Neuronal stem cell (in vitro differentiated cells): Measurements from ENCODE around the gene OLFM2.
"Not testable (repeated sequence)": the region's sequence is repeated elsewhere in the genome, so short reads cannot be mapped to it uniquely, and the experiment has no call there.

ENCODE experiments used
- DNase-seq: peaks from one replicate; pipeline ENCODE4 v3.0.0-alpha.2; 2013; ENCODE audit warnings: low spot score
- H2AFZ ChIP-seq: one replicate; pipeline ENCODE4 v1.6.1; 2013; ENCODE audit warnings: mild to moderate bottlenecking, low read length, inconsistent platforms
- H2AK5ac ChIP-seq: 2 replicates; pipeline ENCODE4 v1.6.1; 2013; ENCODE audit warnings: low read depth, mild to moderate bottlenecking, inconsistent platforms, low read length, moderate library complexity, mixed read lengths
- H2BK120ac ChIP-seq: 2 replicates; pipeline ENCODE4 v1.6.1; 2013; ENCODE audit warnings: low read depth, mild to moderate bottlenecking, inconsistent platforms, low read length, moderate library complexity, mixed read lengths
- H2BK12ac ChIP-seq: one replicate; pipeline ENCODE4 v1.6.1; 2013; ENCODE audit warnings: low read length, inconsistent platforms
- H2BK15ac ChIP-seq: 2 replicates; pipeline ENCODE4 v1.6.1; 2013; ENCODE audit warnings: mild to moderate bottlenecking, low read length, inconsistent platforms, mixed read lengths
- H2BK5ac ChIP-seq: one replicate; pipeline ENCODE4 v1.6.1; 2013; ENCODE audit warnings: inconsistent platforms, mild to moderate bottlenecking, low read length, moderate library complexity
- H3K14ac ChIP-seq: one replicate; pipeline ENCODE4 v1.6.1; 2013; ENCODE audit warnings: low read length, inconsistent platforms
- H3K18ac ChIP-seq: 2 replicates; pipeline ENCODE4 v1.6.1; 2013; ENCODE audit warnings: low read length, inconsistent platforms
- H3K23ac ChIP-seq: 2 replicates; pipeline ENCODE4 v1.6.1; 2013; ENCODE audit warnings: low read depth, mild to moderate bottlenecking, mixed read lengths, low read length, inconsistent platforms; ENCODE audit not compliant: poor library complexity
- H3K27ac ChIP-seq: replicated peaks from 3 replicates; pipeline ENCODE4 v1.5.1; 2013; ENCODE audit warnings: low read length, inconsistent platforms
- H3K27me3 ChIP-seq, 3 experiments: 2 replicates each; pipeline ENCODE4 v1.6.1; 2013; ENCODE audit warnings: low read length in 3 of 3, mild to moderate bottlenecking in 2 of 3, inconsistent platforms in 1 of 3, low read depth in 1 of 3, mixed read lengths in 1 of 3, moderate library complexity in 1 of 3; ENCODE audit not compliant: control insufficient read depth in 3 of 3, insufficient read depth in 3 of 3
- H3K36me3 ChIP-seq, 2 donors: replicated peaks in 1 of 2; 2 replicates each; pipeline ENCODE4 v1.6.1; 2013; ENCODE audit warnings: low read length in 2 of 2; ENCODE audit not compliant: control insufficient read depth in 2 of 2, insufficient read depth in 2 of 2
- H3K4ac ChIP-seq: 2 replicates; pipeline ENCODE4 v1.6.1; 2013; ENCODE audit warnings: inconsistent platforms, mild to moderate bottlenecking, low read length, moderate library complexity
- H3K4me1 ChIP-seq, 2 donors: 1 replicate in 1 of 2; 2 replicates in 1 of 2; pipeline ENCODE4 v1.6.1; 2013; ENCODE audit warnings: low read length in 2 of 2, low read depth in 1 of 2; ENCODE audit not compliant: control insufficient read depth in 2 of 2, insufficient read depth in 1 of 2
- H3K4me2 ChIP-seq: one replicate; pipeline ENCODE4 v1.6.1; 2013; ENCODE audit warnings: mild to moderate bottlenecking, low read length, inconsistent platforms; ENCODE audit not compliant: insufficient read depth, poor library complexity, severe bottlenecking
- H3K4me3 ChIP-seq, 2 donors: 2 replicates each; pipeline ENCODE4 v1.5.1; 2013; ENCODE audit warnings: low read length in 2 of 2, mild to moderate bottlenecking in 2 of 2, inconsistent platforms in 1 of 2, moderate library complexity in 1 of 2
- H3K79me1 ChIP-seq: one replicate; pipeline ENCODE4 v1.6.1; 2013; ENCODE audit warnings: low read depth, mild to moderate bottlenecking, inconsistent platforms, low read length, moderate library complexity
- H3K9ac ChIP-seq: one replicate; pipeline ENCODE4 v1.6.1; 2013; ENCODE audit warnings: mild to moderate bottlenecking, low read depth, low read length, inconsistent platforms; ENCODE audit not compliant: poor library complexity
- H3K9me3 ChIP-seq, 2 donors: replicated peaks in 1 of 2; 2 replicates each; pipeline versions ENCODE3 to v1.6.1; 2013; ENCODE audit warnings: low read length in 2 of 2, mild to moderate bottlenecking in 2 of 2, inconsistent platforms in 1 of 2, low read depth in 1 of 2, mixed read lengths in 1 of 2, moderate library complexity in 1 of 2; ENCODE audit not compliant: control insufficient read depth in 2 of 2, insufficient read depth in 1 of 2
- H4K8ac ChIP-seq: one replicate; pipeline ENCODE4 v1.6.1; 2013; ENCODE audit warnings: low read depth, mild to moderate bottlenecking, inconsistent platforms, low read length, moderate library complexity
- H4K91ac ChIP-seq: one replicate; pipeline ENCODE4 v1.6.1; 2013; ENCODE audit warnings: low read length, low read depth, mild to moderate bottlenecking, inconsistent platforms; ENCODE audit not compliant: poor library complexity
- WGBS, 2 donors: extraction: QIAGEN DNeasy Blood & Tissue Kit; methylation state at CpG; one replicate each; pipeline ENCODE4 v1.1.7; 2013; ENCODE audit warnings: missing lambda C conversion rate in 2 of 2, mixed read lengths in 1 of 2; ENCODE audit not compliant: insufficient read length in 2 of 2, insufficient replicate concordance in 1 of 2; ENCODE audit errors: extremely low coverage in 2 of 2; 5-methylcytosine and 5-hydroxymethylcytosine counted together

OLFM2 gene

GRCh38 chr19:9952276-9952675 lies 16.0 kb upstream of the OLFM2 start:
- Histone ChIP-seq H3K9ac (no peak overlapping the region), H2AK5ac (no peak overlapping the region), H2BK15ac (no peak overlapping the region), H3K14ac (no peak overlapping the region), H2AFZ (no peak overlapping the region), H4K91ac (no peak overlapping the region), H3K36me3 (no peaks in the 10 kb centered on the region), H3K4me3 (no peak overlapping the region), H4K8ac (no peak overlapping the region), H2BK5ac (no peak overlapping the region), H2BK120ac (no peak overlapping the region), H3K4me1 (no peaks in the 10 kb centered on the region), H3K79me1 (no peaks in the 10 kb centered on the region), H3K9me3 (no peaks in the 10 kb centered on the region), H3K27ac (no peak overlapping the region), H3K4me2 (no peak overlapping the region), H3K23ac (no peak overlapping the region), H3K27me3 (peaks cover 0 to 5% (median 0%) of the 10 kb centered on the region in 3 experiments), H3K18ac (no peak overlapping the region), H2BK12ac (no peak overlapping the region), H3K4ac (no peak overlapping the region)
- DNase-seq: no peak
- WGBS, 2 donors: no CpG with 5 or more reads among the region's 5 CpGs

- Histone ChIP-seq H3K4me3 (no peak overlapping the region), H2BK12ac (no peak overlapping the region), H2AFZ (no peak overlapping the region), H3K9me3 (no peaks in the 10 kb centered on the region), H3K18ac (no peak overlapping the region), H3K23ac (no peak overlapping the region), H3K36me3 (no peaks in the 10 kb centered on the region), H4K8ac (no peak overlapping the region), H2BK15ac (no peak overlapping the region), H3K4me1 (peaks cover 5 to 6% of the 10 kb centered on the region in 2 donors), H3K14ac (no peak overlapping the region), H3K27ac (no peak overlapping the region), H3K4me2 (no peak overlapping the region), H3K27me3 (peaks cover 0 to 3% (median 0%) of the 10 kb centered on the region in 3 experiments), H3K79me1 (no peaks in the 10 kb centered on the region), H2BK120ac (no peak overlapping the region), H2AK5ac (no peak overlapping the region), H2BK5ac (no peak overlapping the region), H4K91ac (no peak overlapping the region), H3K4ac (no peak overlapping the region), H3K9ac (no peak overlapping the region)
- WGBS, 2 donors: no CpG with 5 or more reads among the region's 4 CpGs
- DNase-seq: no peak
These were observed 11.1 kb upstream of the OLFM2 start for GRCh38 chr19:9947441-9947840.

- H3K27me3 ChIP-seq, H3K4me2 ChIP-seq, H3K9me3 ChIP-seq, H2BK15ac ChIP-seq, H3K27ac ChIP-seq, H3K18ac ChIP-seq, H3K4me3 ChIP-seq, H2AFZ ChIP-seq, H3K79me1 ChIP-seq, H3K23ac ChIP-seq, H2AK5ac ChIP-seq, H3K14ac ChIP-seq, H3K9ac ChIP-seq, H2BK5ac ChIP-seq, H3K4me1 ChIP-seq, H3K4ac ChIP-seq, H4K91ac ChIP-seq, H2BK120ac ChIP-seq, H3K36me3 ChIP-seq, DNase-seq, H2BK12ac ChIP-seq, H4K8ac ChIP-seq: not testable (repeated sequence)
- no CpG with 5 or more reads among the region's 7 CpGs for WGBS, 2 donors
These were observed 10.3 kb upstream of the OLFM2 start for GRCh38 chr19:9946528-9947125.

DNA sequence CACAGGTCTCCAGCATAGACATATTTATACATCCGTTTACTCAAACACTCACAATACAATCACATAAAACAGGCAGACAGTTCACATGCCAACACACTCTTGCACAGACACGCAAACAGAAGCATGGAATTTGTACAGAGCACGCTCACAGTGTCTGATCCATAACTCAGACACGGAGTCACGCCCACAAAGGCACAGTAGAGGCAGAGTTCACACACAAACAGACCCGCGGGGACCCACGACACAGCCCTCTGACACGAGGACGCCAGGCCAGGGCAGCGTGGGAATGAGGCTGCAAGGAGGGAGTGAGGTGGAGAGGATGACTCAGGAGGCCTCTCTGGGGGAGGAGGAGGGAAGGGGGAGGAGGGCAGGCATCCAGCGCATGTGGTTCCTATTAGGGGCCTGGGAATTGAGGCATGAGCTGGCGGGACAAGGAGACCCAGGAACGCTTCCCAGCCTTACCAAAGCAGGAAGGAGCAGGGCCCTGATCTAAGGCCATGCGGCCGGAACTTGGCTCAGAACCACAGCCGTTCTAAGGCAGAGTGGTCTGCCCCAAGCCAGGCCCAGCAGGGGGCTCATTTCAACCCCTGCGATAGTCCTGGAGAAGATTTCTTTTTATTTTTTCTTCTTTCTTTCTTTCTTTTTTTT lies 9.1 kb upstream of the OLFM2 start:
- Histone ChIP-seq H3K14ac (peak overlapping the region; percentile 22), H3K79me1 (no peaks in the 10 kb centered on the region), H3K18ac (peak overlapping the region; percentile 35), H3K36me3 (no peaks in the 10 kb centered on the region), H3K23ac (peak overlapping the region; percentile 90), H3K4ac (no peak overlapping the region), H3K4me1 (peaks cover 5 to 6% of the 10 kb centered on the region in 2 donors), H3K27ac (no peak overlapping the region), H3K4me3 (no peak overlapping the region), H2AK5ac (no peak overlapping the region), H2BK5ac (no peak overlapping the region), H2BK12ac (no peak overlapping the region), H2BK120ac (no peak overlapping the region), H3K27me3 (no peaks in the 10 kb centered on the region), H2AFZ (peak overlapping the region; percentile 81), H4K8ac (no peak overlapping the region), H3K4me2 (no peak overlapping the region), H4K91ac (no peak overlapping the region), H3K9me3 (peaks cover 0 to 2% of the 10 kb centered on the region in 2 donors), H2BK15ac (no peak overlapping the region), H3K9ac (peak overlapping the region; percentile 75)
- no peak for DNase-seq
- WGBS, 2 donors: no CpG with 5 or more reads among the region's 18 CpGs
